Left renal pelvis (tissue), 4 donors: ENCODE measurements around the gene TBATA. TPM values are rescaled to one million over a fixed set of nuclear protein-coding genes. Genes with fewer than 3 reads are reported as not detected.

Experiments
- DNase-seq, 4 donors: peaks; one replicate each; pipeline ENCODE4 v3.0.0-alpha.2; 2013; ENCODE audit warnings: low read depth in 4 of 4, low spot score in 3 of 4
- polyA plus RNA-seq, 4 donors: library from polyadenylated mRNA; unstranded; fragments of 120-200 nt; gene quantifications; one replicate each; pipeline ENCODE4 v1.2.1, GENCODE V29; 2013; ENCODE audit not compliant: insufficient read length in 4 of 4

The TBATA gene
- polyA plus RNA-seq, 4 donors = not detected

DNA sequence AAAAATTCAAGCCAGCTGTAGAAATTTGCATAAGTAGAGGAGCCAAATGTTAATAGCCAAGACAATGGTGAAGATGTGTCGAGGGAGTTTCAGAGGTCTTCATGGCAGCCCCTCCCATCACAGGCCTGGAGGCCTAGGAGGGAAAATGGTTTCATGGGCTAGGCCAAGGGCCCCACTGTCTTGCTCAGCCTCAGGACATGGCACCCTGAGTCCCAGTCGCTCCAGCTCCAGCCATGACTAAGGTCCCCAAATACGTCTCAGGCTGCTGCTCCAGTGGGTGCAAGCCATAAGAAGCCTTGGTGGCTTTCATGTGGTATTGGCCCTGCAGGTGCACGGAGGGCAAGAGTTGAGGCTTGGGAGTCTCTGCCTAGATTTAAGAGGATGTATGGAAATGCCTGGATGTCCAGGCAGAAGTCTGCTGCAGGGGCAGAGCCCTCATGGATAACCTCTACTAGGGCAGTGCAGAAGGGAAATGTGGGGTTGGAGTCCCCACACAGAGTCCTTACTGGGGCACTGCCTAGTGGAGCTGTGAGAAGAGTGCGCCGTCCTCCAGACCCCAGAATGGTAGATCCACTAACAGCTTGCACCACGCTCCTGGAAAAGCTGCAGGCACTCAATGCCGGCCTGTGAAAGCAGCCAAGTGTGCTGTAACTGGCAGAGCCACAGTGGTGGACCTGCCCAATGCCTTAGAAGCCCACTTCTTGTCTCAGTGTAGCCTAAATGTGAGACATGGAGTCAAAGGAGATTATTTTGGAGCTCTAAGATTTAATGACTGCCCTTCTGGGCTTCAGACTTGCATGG, 19.2 kb downstream of the TBATA start:
- no peak for DNase-seq

DNA sequence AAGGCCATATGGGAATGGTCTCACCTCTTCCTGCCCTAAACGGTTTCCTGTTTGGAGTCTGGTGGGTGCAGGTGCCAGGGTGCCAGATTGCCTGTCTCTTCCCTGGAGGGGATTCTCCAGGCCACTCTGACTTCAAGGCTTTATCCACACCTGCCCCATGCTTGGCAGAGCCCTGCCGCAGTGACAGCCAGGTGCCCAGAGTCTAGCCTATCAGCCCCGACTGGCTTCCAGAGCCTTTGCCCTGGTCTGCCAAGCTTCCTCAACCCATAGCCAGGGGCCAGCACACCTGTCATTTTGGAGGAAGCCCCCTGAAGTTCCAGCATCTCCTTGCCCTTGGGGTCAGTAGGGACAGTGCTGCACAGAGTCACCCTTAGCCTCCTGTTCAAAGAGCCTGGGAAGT, 21.6 kb downstream of the TBATA start:
- no peak for DNase-seq

DNA sequence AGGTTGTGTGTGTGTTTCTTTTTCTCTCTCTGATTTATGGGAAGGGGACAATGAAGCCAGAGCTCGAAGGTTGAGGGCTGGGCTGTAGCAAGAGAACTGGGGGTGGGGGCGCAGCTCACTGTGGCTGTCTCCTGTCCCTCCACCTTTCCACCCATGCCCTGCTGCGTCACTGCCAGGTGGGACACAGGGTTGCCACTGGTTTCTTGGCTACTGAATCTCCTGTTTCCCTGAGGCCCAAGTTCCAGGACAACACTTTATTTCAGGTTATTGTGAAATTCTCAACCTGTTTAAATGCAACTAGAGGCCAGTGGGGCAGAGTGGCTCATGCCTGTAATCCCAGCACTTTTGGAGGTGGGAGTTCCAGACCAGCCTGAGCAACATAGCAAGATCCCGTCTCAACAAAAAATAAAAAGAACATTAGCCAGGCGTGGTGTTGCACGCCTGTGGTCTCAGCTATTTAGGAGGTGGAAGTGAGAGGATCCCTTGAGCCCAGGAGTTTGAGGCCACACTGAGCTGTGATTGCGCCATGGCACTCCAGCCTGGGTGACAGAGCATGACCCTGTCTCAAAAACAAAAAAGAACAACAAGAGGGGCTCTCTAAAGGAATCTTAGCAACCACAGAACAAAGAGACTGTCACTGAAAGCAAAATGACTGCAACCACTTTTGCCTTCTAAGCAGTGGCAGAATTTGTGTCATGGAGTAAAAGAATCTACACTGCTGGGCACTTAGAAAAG, 22.6 kb downstream of the TBATA start:
- no peak for DNase-seq

DNA sequence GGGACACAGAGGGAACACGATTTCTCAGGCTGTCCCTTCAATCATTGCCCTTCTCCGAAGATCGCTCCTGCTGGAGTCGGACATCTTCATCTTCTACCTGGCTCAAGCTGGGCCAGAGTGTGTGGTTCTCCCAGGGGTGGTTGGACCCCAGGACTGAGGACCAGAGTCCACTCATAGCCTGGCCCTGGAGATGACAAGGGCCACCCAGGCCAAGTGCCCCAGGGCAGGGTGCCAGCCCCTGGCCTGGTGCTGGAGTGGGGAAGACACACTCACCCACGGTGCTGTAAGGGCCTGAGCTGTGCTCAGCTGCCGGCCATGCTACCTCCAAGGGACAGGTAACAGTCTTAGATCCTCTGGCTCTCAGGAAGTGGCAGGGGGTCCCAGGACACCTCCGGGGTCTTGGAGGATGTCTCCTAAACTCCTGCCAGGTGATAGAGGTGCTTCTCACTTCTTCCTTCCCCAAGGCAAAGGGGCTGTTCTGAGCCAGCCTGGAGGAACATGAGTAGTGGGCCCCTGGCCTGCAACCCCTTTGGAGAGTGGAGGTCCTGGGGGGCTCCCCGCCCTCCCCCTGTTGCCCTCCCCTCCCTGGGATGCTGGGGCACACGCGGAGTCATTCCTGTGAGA, 23.3 kb downstream of the TBATA start:
- DNase-seq = no peak

DNA sequence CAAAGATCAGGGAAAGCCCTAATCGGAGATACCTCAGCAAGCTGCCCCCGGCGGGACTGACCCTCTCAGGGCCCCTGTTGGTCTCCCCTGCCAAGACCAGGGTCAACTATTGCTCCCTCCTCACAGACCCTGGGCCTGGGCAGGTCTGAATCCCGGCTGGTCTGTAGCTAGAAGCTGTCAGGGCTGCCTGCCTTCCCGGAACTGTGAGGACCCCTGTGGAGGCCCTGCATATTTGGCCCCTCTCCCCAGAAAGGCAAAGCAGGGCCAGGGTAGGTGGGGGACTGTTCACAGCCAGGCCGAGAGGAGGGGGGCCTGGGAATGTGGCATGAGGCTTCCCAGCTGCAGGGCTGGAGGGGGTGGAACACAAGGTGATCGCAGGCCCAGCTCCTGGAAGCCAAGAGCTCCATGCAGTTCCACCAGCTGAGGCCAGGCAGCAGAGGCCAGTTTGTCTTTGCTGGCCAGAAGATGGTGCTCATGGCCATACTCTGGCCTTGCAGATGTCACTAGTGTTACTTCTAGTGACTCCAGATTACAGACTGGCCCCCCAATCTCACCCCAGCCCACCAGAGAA, 24.1 kb downstream of the TBATA start:
- peak in 2 of 4 donors; percentile 39 to 41 for DNase-seq

DNA sequence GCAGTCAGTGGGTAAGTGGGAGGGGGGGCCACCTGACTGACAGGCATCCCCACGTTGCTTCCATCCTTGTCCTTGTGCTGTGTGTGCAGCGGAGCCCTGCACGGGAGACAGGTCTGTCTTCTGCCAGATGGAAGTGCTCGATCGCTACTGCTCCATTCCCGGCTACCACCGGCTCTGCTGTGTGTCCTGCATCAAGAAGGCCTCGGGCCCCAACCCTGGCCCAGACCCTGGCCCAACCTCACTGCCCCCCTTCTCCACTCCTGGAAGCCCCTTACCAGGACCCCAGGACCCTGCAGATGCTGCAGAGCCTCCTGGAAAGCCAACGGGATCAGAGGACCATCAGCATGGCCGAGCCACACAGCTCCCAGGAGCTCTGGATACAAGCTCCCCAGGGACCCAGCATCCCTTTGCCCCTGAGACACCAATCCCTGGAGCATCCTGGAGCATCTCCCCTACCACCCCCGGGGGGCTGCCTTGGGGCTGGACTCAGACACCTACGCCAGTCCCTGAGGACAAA, 24.8 kb downstream of the TBATA start:
- no peak for DNase-seq

DNA sequence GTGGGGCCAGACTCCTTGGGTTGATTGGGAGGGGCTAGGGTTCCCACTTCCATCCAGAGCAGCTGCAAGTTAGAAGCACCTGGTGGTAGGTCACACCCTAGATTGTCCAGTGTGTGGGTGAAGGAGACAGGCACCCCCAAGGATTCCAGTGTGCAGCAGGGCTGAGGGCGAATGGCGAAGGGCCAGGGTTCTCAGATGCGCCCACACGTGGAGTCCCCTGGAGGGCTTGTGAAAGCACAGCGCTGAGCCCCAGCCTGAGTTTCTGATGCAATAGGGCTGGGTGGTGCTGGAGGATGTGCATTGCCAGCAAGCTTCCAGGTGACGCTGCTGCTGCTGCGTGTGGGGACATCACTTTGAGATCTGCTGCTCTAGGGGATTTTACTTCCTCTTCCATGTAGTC, 25.4 kb downstream of the TBATA start:
- DNase-seq = no peak

DNA sequence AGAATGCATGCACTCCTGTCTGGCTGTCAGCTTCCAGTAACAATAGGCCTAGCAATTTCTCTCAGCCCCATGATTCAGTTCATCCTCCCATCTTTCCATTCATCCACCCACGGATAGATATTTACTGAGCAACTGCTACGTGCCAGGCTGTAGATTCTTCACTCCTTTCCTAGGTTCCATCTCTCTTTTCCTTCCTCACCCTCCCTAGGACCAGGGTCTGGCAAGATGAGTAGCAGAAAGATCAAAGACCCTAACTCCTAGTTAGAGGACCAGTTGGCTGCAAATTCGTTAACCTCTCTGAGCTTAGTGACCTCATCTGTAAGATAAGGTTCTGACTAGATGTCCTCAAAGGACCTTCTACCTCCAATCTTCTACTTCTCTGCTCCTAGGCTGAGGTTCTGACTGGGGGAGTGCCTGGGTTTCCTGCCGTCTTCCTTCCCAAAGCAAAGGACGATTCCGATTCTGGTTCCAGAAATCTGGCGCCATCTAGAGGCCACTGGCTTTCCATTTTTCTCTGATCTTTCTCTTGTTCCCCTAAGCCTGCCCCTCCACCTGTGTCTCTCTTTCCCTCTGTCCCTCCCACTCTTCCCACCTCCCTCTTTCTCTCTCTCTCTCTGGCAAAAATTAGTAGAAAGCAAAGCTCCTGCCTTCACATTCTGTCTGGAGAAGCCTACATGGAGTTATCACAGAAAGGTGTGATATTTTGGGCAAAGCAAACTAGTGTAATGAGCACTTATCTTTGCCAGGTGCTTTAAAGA, 26.2 kb downstream of the TBATA start:
- peak in 3 of 4 donors; percentile 52 to 70 (median 65) for DNase-seq

DNA sequence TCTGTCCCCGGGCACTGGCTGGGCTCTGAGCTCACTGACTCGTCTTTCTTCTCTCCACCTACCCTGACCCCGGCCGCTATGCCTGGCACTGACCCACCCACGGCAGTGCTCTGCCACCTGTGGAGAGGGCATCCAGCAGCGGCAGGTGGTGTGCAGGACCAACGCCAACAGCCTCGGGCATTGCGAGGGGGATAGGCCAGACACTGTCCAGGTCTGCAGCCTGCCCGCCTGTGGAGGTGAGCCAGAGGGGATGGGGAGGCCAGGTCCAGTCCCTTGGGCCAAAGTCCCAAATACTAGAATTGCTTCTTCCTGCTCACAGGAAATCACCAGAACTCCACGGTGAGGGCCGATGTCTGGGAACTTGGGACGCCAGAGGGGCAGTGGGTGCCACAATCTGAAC, 27.3 kb downstream of the TBATA start:
- DNase-seq = no peak

DNA sequence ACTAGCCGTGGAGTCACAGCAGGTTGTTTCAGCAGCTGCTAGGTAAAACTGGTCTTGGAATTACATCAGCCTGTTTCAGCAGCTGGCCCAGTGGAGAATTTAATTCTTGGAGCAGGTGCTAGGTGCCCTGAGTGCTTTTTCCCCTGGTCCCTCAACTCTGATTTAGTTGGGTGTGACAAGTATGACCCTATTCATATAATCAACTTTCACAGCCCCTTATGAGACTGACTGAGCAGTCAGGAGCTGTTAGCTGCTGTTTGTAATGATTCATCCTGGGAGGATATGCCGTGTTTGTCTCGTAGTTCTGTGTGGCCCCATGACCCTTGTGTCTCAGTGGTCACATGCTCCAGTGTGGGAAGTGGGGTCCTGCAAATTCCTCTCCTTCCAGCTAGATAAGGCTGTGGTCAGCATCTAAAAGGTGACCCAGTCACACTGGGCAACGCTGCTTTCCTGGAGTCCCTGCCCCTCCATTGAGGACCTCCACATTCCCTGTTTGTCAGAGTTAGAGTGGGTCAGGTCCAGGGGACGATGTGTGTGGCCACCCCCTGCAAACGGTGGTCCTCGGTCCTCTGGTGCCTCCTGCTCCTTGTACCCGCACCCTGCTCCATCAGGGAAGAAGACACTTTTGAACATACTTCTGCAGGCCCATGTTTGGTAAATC, 28.3 kb downstream of the TBATA start:
- DNase-seq = no peak

DNA sequence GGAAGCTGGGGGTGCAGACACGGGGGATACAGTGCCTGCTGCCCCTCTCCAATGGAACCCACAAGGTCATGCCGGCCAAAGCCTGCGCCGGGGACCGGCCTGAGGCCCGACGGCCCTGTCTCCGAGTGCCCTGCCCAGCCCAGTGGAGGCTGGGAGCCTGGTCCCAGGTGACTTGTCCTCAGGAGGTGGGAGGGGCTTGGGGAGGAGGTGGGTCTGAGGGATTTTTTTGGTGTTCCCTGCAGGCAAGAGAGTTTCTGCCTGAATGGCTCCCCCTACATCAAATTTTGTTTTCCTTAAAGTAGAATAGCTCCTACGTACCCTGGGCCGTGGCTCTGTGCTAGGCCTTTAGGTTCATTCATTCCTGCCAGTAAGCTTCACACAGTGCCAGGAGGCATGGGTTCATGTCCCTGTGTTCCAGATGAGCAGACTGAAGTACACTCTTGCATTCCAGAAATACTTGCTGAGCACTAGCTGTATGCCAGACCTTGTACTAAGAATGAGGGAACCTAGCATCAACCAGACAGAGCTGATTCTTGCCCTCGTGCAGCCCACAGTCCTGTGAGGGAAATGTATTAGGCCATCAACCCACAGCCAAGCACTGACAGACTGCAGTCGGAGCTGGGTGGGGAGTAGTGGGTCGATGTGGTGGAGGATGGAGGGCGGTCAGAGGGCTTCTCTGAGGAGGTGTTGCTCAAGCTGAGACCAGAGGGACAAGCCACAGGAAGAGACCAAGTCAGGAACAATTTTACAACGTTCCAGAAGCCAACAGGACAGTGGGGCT, 31.1 kb downstream of the TBATA start:
- DNase-seq = no peak

DNA sequence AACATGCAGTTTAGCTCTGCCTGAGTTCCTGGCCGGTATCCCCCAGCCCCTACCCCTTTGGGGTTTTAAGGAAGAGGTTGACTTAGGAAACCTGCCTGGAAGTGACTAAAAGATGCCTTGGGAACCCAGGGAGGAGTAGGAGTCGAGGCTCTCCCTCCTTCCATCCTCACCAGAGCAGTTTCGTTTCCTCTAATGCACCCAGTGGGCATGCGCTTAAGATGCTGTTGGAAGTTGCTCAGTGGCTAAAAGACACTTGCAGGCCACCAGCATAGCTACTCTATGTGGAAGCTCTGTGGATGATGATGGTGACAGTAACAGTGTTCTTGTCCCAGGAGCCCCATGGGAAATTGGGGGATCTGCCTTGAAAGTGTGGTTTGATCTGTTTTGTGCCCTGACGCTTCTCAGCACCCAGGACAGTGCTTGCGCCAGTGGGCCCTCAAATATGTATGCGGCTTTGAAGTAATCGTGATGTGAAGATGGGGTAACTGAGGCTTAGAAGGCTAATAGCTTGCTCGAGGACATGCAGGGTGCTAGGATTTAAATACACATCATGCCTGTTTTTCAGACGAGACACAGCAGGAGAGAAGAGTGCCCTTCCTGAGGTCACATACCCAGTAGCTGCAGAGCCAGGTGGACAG, 32.0 kb downstream of the TBATA start:
- DNase-seq = no peak

DNA sequence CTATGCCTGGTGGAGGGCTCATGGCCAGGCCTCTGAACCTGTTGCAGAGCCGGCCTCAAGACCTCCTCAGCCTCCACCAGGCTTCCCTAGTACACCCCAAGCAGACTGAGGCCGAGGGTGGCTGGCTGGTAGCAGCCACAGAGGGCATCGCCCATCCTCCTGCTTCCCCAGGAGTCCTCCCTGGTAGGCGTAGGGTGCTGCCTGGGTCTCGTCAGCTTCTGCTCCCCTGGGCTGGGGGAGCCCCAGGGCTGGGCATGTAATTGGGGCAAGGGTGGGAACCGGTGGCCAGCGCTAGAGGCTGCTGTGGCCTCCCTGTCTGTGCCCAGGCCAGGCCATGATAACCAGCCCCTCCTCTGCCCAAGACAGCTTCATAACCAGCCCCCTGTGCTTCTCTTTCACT, 32.6 kb downstream of the TBATA start:
- DNase-seq = no peak

DNA sequence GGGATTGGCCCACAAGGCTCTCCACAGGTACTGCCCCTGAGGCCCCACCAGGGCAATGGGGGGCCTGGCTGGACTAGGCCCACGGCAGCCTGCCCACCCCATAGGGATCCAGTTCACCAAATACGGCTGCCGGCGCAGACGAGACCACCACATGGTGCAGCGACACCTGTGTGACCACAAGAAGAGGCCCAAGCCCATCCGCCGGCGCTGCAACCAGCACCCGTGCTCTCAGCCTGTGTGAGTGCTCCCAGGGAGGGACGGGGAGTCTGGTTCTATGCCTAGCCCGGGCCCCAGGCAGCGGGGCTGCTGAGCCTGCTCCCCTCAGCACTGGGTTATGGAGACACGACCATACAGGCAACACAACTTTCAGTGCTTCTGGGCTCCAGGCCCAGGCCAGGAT, 33.2 kb downstream of the TBATA start:
- DNase-seq = no peak

DNA sequence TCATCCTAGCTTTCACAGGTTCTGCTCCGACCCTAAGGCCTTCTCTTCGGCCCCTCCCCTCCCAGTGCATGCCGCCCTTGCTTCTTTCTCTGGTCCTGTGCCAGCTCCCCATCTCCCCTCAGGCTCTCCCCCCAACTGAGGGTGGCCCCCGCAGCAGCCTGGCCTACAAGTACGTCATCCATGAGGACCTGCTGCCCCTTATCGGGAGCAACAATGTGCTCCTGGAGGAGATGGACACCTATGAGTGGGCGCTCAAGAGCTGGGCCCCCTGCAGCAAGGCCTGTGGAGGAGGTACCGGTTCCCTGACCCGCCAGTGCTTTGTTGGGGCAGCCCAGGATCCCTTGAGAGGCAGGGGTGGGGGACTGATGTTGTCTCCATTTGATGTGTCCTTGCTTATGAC, 33.8 kb downstream of the TBATA start:
- DNase-seq = no peak

DNA sequence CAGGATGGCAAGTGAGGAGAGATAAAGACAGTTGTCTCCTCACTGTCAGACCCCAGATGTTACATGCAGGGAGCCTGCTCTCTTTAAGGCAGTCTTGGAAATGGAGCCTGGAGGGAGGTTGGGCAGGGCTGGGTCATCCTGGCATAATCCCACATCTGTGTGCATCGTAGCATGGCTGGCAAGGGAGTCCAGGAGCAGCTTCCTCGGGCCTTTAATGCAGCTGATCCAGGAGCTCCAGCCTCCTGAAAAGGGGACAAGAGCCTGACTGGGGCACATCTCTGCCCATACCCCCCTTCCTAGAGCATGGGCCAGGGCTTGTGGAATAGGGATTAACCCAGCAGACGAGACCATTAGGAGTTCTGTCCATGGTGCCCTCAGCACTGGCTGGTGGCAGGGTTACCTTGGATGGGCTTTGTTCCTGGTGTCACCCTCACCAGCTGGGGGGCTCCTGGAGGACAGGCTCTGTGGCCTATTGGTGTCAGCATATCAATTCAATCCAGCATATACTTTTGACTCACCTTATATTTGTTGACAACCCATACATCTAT, 34.9 kb downstream of the TBATA start:
- DNase-seq = no peak

DNA sequence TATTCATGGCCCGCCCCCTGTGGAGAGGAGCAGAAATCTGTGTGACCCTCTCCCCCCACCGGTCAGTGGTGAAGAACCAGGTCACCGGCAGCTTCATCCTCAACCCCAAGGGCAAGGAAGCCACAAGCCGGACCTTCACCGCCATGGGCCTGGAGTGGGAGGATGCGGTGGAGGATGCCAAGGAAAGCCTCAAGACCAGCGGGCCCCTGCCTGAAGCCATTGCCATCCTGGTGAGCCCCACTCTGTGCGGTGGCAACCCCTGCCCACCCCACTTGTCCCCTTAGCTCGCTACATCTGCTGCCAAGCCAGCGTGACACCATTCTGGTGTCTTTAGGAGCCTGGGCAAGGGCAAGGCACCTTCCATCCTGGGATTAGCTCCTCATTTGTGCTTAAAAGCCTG, 35.4 kb downstream of the TBATA start:
- DNase-seq = no peak

DNA sequence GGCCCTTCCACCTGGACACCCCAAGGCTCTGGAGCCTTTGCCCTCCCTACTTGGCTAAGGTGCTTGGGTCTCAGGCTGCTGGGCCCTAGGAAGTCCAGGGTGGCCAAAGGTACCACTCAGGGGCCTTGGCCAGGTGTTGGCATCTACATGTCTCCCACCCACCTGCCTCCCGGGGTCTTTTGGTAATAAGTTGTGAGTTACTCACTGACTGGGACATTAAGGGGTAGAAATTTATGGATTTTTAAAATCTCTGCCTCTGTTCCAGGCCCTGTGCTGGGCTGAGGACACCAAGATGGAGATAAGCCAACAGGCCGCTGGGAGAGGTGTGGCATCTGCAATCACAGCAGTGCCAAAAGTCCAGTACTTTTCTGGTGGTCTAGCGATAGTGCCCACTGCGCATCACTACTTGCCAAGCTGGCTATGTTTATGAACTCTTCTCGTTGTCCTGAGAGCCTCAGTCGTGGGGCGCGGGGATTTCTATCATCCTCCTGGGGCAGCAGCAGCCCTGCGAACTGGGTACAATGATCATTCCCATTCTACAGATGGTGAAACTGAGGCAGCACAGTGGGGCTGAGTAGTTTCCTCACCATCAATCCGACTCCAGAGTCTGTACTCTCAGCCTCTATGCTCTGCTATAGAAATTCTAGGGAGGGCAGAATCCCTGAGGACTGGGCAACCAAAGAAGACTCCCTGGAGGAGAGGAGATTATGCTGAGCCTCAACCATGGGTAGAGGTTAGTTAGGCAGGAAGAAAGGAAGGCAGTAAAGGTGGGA, 36.2 kb downstream of the TBATA start:
- DNase-seq = no peak
